Measurements from ENCODE around the gene PDIA5.
"Not testable (repeated sequence)": the region's sequence is repeated elsewhere in the genome, so short reads cannot be mapped to it uniquely, and the experiment has no call there.

PDIA5 gene

GRCh38 chr3:123094516-123095313 is 27.9 kb downstream of the PDIA5 start:
- DNase-seq = no peak

- no peak for DNase-seq
Observed at GRCh38 chr3:123096126-123096525, 29.3 kb downstream of the PDIA5 start.

GRCh38 chr3:123096731-123097130 is 29.9 kb downstream of the PDIA5 start:
- DNase-seq = no peak

- no peak for DNase-seq
Observed at GRCh38 chr3:123098426-123099330, 31.9 kb downstream of the PDIA5 start.

GRCh38 chr3:123099331-123100192 is 32.7 kb downstream of the PDIA5 start:
- no peak for DNase-seq

DNA sequence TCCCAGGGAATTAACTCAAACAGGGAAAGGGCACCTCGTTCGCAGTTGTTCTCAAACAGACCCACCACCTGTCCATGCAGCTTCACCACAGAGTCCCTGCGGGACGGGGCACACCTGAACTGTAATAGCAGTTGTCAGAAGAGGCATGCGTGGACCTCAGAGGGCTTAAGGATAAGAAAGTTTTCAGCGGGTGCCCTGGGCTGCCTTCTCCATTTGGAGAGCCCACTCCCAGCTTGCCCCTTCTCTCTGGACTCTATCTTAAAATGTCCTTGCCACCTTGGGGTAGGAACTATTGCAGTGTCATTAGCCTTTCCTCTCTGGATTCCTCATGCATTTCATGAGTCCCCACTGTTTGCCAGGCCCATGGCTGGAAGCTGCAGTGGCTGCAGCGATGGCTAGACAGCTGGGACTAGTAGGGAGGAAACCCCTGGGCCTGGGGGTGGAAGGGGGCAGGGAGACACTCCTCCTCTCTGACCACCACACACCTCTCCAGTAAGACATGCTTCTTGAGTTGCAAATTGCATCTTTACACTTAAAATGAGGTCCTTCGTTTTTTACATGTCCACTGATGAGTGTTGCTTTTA is 33.5 kb downstream of the PDIA5 start:
- DNase-seq = no peak

DNA sequence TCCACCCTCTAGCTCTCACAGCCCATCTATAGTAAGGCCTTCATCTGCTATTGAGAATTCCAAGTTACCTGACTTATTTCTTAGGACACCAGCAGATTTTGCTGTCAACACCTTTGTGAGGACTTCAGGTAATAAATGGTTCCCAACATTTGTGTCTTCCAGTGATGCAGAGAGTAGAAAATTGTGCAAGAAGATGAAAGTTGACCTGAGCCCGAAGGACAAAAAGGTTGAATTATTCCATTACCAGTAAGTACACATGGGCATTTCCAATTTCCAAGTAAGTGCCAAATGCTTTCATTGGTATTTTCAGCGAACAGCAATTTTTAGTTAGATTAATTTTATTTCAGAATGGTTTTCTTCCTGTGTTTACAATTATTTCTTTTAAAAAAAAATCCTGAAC is 35.4 kb downstream of the PDIA5 start:
- DNase-seq = no peak

DNA sequence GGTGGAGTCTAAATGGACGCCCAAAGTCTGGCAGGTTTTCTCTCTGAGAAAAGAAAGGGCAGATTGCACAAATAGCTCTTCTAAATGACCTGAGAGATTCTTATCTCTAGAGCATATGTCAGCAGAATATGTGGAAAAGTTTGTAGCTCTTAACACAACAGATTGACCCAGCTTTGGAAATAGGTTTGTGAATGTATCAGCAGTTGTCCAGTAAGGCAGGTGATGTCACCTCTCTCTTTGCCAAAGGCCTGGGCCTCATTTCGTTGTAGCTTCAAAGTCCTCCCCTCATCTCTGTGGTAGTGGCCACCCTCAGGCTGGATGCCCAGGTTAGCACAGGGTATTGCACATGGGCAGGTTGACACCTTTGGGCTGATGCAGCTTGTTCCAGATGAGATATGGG is 36.0 kb downstream of the PDIA5 start:
- DNase-seq = no peak

DNA sequence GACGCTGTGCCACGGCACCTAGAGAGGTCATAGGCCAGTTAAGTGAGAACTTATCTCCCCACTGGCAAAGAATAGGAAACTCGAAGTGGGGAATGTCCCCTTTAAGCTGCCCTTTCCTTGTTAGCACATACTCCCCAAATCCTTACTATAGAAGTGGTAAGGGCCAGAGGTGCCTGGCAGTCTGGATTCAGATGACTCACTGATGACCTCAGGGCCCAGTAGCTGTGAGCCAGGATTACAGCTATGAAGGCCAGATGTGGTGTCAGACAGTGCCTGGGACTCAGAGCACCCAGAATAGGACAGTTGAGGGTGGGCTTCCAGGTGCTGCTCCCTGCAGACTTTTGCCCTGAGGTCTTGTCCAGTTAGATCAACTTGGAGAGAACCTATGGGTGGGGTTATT is 37.7 kb downstream of the PDIA5 start:
- DNase-seq = no peak

DNA sequence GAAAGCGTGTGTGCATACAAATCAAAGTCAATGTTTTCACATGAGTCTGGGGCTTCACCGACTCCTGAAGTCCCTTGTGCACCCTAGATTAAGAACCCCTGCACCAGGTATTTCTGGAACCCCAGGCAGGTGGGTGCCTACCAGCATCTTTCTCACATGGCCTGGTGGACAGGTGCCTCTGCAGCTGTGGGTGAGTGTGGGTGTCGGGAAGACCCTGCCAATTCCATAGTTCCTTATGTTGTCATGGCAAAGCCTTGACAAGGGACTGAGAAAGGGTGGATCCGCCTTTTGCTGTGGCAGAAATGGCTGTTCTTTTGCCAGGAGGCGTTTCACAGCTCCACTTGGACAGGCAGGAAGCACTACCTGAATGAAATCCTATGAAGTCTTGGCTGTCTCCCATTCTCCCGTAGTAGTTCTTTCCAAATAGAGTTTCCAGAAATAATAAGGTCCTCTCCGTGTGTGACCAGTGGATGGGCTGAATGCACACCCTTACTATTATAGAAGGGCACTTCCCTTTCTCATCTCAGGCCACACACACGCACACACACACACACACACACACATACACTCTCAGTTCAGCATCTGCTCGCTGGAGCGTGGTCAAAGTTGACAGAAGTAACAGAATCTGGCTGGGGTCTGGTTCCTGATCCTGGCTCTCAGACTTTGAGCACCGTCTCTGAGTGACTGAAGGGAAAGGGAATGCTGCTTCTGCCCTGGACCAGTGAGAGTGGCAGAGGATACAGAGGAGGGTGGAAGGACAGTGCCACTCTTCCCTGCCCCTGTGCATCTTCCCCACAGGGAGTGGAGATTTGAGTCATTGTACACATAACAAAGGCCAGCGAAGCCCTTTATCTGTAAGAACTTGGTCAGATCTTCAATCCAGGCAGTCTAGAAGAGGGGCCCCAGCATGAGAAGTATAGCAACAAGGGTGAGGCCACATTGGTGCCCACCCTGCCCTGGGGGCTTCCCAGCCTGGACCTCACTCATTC is 38.7 kb downstream of the PDIA5 start:
- no peak for DNase-seq

- DNase-seq = no peak
Observed at GRCh38 chr3:123110282-123110975, 43.6 kb downstream of the PDIA5 start.

- no peak for DNase-seq
Observed at GRCh38 chr3:123110976-123111615, 44.3 kb downstream of the PDIA5 start.

- DNase-seq = no peak
Observed at GRCh38 chr3:123111640-123112039, 44.8 kb downstream of the PDIA5 start.

DNA sequence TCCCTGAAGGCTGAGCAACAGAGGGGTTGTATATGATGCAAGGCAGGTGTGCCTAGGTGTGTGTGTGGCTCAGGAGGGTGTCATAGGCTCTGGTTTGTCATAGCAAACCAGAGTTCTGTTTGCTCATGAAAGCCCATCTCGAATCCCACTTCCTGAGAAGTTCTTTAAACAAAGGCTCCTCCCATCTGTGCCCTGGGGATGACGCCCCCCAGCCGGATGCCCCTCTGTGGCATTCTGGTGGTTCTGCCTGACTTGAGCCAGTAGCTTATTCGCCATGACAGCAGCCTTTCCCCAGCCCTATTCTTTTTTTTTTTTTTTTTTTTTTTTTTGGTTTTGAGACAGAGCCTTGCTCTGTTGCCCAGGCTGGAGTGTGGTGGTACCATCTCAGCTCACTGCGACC is 45.4 kb downstream of the PDIA5 start:
- DNase-seq = no peak

DNA sequence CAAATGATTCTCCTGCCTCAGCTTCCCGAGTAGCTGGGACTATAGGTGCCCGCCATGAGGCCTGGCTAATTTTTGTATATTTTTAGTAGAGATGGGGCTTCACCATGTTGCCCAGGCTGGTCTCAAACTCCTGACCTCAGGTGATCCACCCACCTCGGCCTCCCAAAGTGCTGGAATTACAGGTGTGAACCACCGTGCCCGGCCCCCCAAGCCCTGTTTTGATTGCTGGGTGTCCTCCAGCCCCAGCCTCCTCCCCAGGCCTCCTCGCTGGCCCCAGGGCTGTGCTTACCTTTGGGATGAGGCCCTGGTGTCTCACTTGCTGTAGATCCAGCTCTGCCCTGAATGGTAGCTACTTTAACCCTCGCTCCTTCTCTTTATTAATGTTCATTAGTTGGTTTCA is 45.8 kb downstream of the PDIA5 start:
- not testable (repeated sequence) for DNase-seq

DNA sequence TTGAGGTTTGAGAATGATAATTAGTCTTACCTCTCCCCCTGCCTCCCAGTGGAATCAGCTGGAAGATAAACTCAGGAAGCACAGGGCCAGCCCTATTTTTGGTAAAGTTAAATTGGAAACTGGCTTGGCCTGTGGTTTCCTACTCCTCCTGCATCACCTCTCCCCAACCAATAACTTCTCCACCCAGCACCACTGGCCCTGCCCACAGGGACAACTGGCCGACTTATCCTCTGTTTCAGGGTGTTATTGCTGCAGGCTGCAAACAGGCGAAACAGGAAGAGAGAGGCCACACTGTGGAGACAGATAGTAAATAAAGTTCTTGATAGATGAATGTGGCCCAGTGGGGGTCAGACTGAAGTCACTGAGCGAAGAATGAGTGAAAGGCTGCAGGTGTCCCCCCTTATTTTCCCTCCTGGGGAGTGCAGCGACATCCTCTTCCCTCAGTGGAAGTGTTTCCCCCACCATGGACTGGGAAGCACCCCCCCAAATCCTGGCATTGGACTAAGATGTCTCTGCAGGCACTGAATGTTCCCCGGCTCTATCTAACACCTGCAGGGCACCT is 47.1 kb downstream of the PDIA5 start:
- DNase-seq = no peak

- no peak for DNase-seq
Observed at GRCh38 chr3:123116116-123116515, 49.3 kb downstream of the PDIA5 start.

DNA sequence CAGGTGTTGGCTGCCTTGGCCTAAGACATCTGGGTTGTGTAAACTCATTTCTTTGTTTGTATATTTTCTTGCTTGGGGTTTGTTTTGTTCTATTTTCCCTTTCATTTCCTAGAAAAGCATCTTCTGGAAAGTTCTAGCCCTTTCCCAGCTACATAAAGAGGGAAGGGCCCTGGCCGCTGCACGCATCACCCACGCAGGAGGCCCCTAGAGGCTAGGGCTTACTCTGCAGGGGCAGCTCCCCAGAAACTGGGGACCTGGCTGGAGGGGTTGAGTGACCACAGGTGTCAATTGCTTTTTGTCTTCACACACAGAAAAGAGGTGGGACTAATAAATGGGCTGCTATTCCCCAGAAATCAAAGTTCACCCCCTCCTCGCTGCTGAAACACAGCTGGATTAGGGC is 52.6 kb downstream of the PDIA5 start:
- DNase-seq = no peak

DNA sequence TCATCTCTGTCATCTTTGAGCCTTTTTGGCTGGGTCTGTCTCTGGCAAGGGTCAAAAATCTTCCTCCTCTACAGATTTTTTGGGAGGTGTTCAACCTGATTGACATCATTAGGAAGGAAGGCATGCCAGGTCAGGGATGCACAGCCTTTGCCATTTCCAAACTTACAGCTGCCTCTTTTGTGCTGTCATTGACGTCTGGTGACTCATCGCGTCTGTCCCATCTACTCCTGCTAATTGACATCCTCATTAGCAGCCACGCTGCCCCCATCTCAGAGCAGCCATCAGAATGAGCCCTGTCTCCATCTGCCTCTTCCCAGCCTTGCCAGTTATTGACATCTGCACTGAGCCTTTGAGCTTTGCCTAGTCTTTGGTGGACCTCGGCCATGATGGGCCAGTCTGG is 53.0 kb downstream of the PDIA5 start:
- DNase-seq = no peak

DNA sequence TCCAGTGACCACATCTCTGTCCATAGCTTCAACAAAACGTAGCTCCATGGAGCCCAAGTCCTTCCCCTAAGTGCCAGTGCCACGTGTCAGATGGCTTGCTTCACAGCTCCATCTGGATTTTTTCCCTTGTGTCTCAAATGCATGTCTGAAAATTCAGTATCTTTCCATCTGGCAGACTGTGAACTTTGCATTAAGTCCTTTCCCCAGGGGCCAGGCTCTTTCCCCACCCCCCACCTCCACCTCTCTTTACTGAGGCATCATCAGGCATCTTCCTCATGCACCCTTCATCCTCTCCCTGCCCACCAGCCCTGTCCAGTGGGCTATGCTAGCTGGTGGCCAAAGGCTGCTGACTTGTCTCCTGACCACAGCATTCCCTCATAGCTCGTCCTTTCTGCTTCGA is 53.7 kb downstream of the PDIA5 start:
- no peak for DNase-seq

All from T-helper 2 cell (primary cell).